ENCODE data around the gene AUTS2.

AUTS2 gene

GRCh38 chr7:70153933-70154332 is 555.7 kb downstream of the AUTS2 start:
- no peak for DNase-seq (ENCODE audit: low read depth in 1 of 2, low spot score in 1 of 2)

GRCh38 chr7:70154521-70155180 is 556.4 kb downstream of the AUTS2 start:
- no peak for DNase-seq (ENCODE audit: low read depth in 1 of 2, low spot score in 1 of 2)

- DNase-seq (ENCODE audit: low read depth in 1 of 2, low spot score in 1 of 2): no peak
These were observed 557.8 kb downstream of the AUTS2 start for GRCh38 chr7:70156057-70156456.

- DNase-seq (ENCODE audit: low read depth in 1 of 2, low spot score in 1 of 2): no peak
These were observed 560.8 kb downstream of the AUTS2 start for GRCh38 chr7:70159121-70159520.

- no peak for DNase-seq (ENCODE audit: low read depth in 1 of 2, low spot score in 1 of 2)
These were observed 567.3 kb downstream of the AUTS2 start for GRCh38 chr7:70165477-70166170.

- no peak for DNase-seq (ENCODE audit: low read depth in 1 of 2, low spot score in 1 of 2)
These were observed 573.2 kb downstream of the AUTS2 start for GRCh38 chr7:70171369-70171920.

- no peak for DNase-seq (ENCODE audit: low read depth in 1 of 2, low spot score in 1 of 2)
These were observed 578.9 kb downstream of the AUTS2 start for GRCh38 chr7:70177166-70177565.

GRCh38 chr7:70178211-70178610 is 579.9 kb downstream of the AUTS2 start:
- DNase-seq (ENCODE audit: low read depth in 1 of 2, low spot score in 1 of 2): no peak

- no peak for DNase-seq (ENCODE audit: low read depth in 1 of 2, low spot score in 1 of 2)
These were observed 580.5 kb downstream of the AUTS2 start for GRCh38 chr7:70178787-70179186.

- no peak for DNase-seq (ENCODE audit: low read depth in 1 of 2, low spot score in 1 of 2)
These were observed 584.2 kb downstream of the AUTS2 start for GRCh38 chr7:70182521-70182920.

- no peak for DNase-seq (ENCODE audit: low read depth in 1 of 2, low spot score in 1 of 2)
These were observed 585.0 kb downstream of the AUTS2 start for GRCh38 chr7:70183278-70183677.

GRCh38 chr7:70188901-70189650 is 590.8 kb downstream of the AUTS2 start:
- DNase-seq (ENCODE audit: low read depth in 1 of 2, low spot score in 1 of 2): no peak

GRCh38 chr7:70189776-70190175 is 591.5 kb downstream of the AUTS2 start:
- no peak for DNase-seq (ENCODE audit: low read depth in 1 of 2, low spot score in 1 of 2)

GRCh38 chr7:70190281-70190680 is 592.0 kb downstream of the AUTS2 start:
- DNase-seq (ENCODE audit: low read depth in 1 of 2, low spot score in 1 of 2): no peak

GRCh38 chr7:70193514-70193913 is 595.2 kb downstream of the AUTS2 start:
- DNase-seq (ENCODE audit: low read depth in 1 of 2, low spot score in 1 of 2): no peak

GRCh38 chr7:70208236-70209063 is 610.2 kb downstream of the AUTS2 start:
- DNase-seq (ENCODE audit: low read depth in 1 of 2, low spot score in 1 of 2): no peak

- no peak for DNase-seq (ENCODE audit: low read depth in 1 of 2, low spot score in 1 of 2)
These were observed 612.1 kb downstream of the AUTS2 start for GRCh38 chr7:70210200-70210935.

GRCh38 chr7:70210936-70211310 is 612.6 kb downstream of the AUTS2 start:
- DNase-seq (ENCODE audit: low read depth in 1 of 2, low spot score in 1 of 2): no peak

GRCh38 chr7:70212281-70212680 is 614.0 kb downstream of the AUTS2 start:
- no peak for DNase-seq (ENCODE audit: low read depth in 1 of 2, low spot score in 1 of 2)

- DNase-seq (ENCODE audit: low read depth in 1 of 2, low spot score in 1 of 2): no peak
These were observed 615.8 kb downstream of the AUTS2 start for GRCh38 chr7:70214071-70214470.
